GM12874 (cell line): ENCODE data around the gene NT5C1B.

Experiments used
- CTCF ChIP-seq: IDR thresholded peaks from 2 replicates; pipeline ENCODE4 v1.5.1; 2011; ENCODE audit warnings: low read depth, mild to moderate bottlenecking, control low read depth, low read length, moderate library complexity; ENCODE audit not compliant: insufficient read depth

NT5C1B gene

GRCh38 chr2:18598848-18599484, 9.6 kb upstream of the NT5C1B start:
- TF ChIP-seq CTCF: no peak

GRCh38 chr2:18597618-18598017, 8.2 kb upstream of the NT5C1B start:
- TF ChIP-seq CTCF: no peak

GRCh38 chr2:18596993-18597392, 7.6 kb upstream of the NT5C1B start:
- TF ChIP-seq CTCF: no peak

GRCh38 chr2:18593496-18593895, 4.1 kb upstream of the NT5C1B start:
- TF ChIP-seq CTCF: no peak

- no peak for TF ChIP-seq CTCF
These were observed 3.0 kb upstream of the NT5C1B start for GRCh38 chr2:18592372-18592771.

GRCh38 chr2:18588802-18589201, 567 bp downstream of the NT5C1B start:
- no peak for TF ChIP-seq CTCF

- TF ChIP-seq CTCF: no peak
These were observed 1.3 kb downstream of the NT5C1B start for GRCh38 chr2:18588049-18588448.
